Fibroblast of pulmonary artery (primary cell): ENCODE results near the gene PRKCE.

Experiments used
- DNase-seq: peaks from one replicate; pipeline ENCODE4 v3.0.0-alpha.2; 2010; ENCODE audit warnings: low read depth
- H3K4me3 ChIP-seq: replicated peaks from 2 replicates; pipeline ENCODE4 v1.5.1; 2011; ENCODE audit warnings: low read depth, mild to moderate bottlenecking, control low read depth, low read length, moderate library complexity
- CTCF ChIP-seq: IDR thresholded peaks from 2 replicates; pipeline ENCODE4 v1.5.1; 2011; ENCODE audit warnings: mild to moderate bottlenecking, control low read depth, low read length, inconsistent platforms; ENCODE audit errors: missing control alignments

The PRKCE gene

GRCh38 chr2:46225730-46226129 lies 574.3 kb downstream of the PRKCE start:
- no peak overlapping the region for H3K4me3 ChIP-seq
- peak; percentile 39 for DNase-seq
- no peak for TF ChIP-seq CTCF

- no peak overlapping the region for H3K4me3 ChIP-seq
- no peak for TF ChIP-seq CTCF
- DNase-seq: no peak
These were observed 575.1 kb downstream of the PRKCE start for GRCh38 chr2:46226620-46227019.

GRCh38 chr2:46227022-46227421 lies 575.5 kb downstream of the PRKCE start:
- no peak for TF ChIP-seq CTCF
- DNase-seq: no peak
- H3K4me3 ChIP-seq: no peak overlapping the region

GRCh38 chr2:46227674-46228289 lies 576.3 kb downstream of the PRKCE start:
- no peak overlapping the region for H3K4me3 ChIP-seq
- no peak for TF ChIP-seq CTCF
- DNase-seq: no peak

GRCh38 chr2:46229134-46230063 lies 577.9 kb downstream of the PRKCE start:
- no peak overlapping the region for H3K4me3 ChIP-seq
- TF ChIP-seq CTCF: no peak
- peak; percentile 45 for DNase-seq

- no peak overlapping the region for H3K4me3 ChIP-seq
- DNase-seq: no peak
- no peak for TF ChIP-seq CTCF
These were observed 578.7 kb downstream of the PRKCE start for GRCh38 chr2:46230115-46230571.
